Superior temporal gyrus (tissue), 1 donor: ENCODE results near the gene TNNT2.
A peak's percentile ranks its signal among the peaks of the same experiment; 100 is the strongest.

ENCODE experiments used
- DNase-seq: peaks from one replicate; pipeline ENCODE4 v3.0.0-alpha.2; 2016; ENCODE audit errors: extremely low spot score

The TNNT2 gene

GRCh38 chr1:201356701-201357100 is 20.8 kb downstream of the TNNT2 start:
- no peak for DNase-seq

- DNase-seq: no peak
Measured at GRCh38 chr1:201356236-201356635, 21.2 kb downstream of the TNNT2 start.

GRCh38 chr1:201355471-201355870 is 22.0 kb downstream of the TNNT2 start:
- DNase-seq: no peak

- DNase-seq: no peak
Measured at GRCh38 chr1:201354901-201355295, 22.6 kb downstream of the TNNT2 start.

GRCh38 chr1:201354151-201354900 is 23.2 kb downstream of the TNNT2 start:
- DNase-seq: no peak

- DNase-seq: no peak
Measured at GRCh38 chr1:201353186-201353940, 24.1 kb downstream of the TNNT2 start.

GRCh38 chr1:201351617-201352016 is 25.9 kb downstream of the TNNT2 start:
- DNase-seq: no peak

- no peak for DNase-seq
Measured at GRCh38 chr1:201350884-201351283, 26.6 kb downstream of the TNNT2 start.

GRCh38 chr1:201350361-201350725 is 27.1 kb downstream of the TNNT2 start:
- DNase-seq: no peak

- no peak for DNase-seq
Measured at GRCh38 chr1:201349092-201349491, 28.4 kb downstream of the TNNT2 start.

- peak; percentile 24 for DNase-seq
Measured at GRCh38 chr1:201348211-201348566, 29.3 kb downstream of the TNNT2 start.

- no peak for DNase-seq
Measured at GRCh38 chr1:201347498-201348210, 29.8 kb downstream of the TNNT2 start.

- DNase-seq: no peak
Measured at GRCh38 chr1:201346987-201347386, 30.5 kb downstream of the TNNT2 start.

- peak; percentile 40 for DNase-seq
Measured at GRCh38 chr1:201346337-201346939, 31.0 kb downstream of the TNNT2 start.

GRCh38 chr1:201345081-201345355 is 32.5 kb downstream of the TNNT2 start:
- no peak for DNase-seq

- DNase-seq: no peak
Measured at GRCh38 chr1:201344206-201345080, 33.0 kb downstream of the TNNT2 start.

- DNase-seq: no peak
Measured at GRCh38 chr1:201341377-201341776, 36.1 kb downstream of the TNNT2 start.

GRCh38 chr1:201336711-201337450 is 40.6 kb downstream of the TNNT2 start:
- no peak for DNase-seq

- no peak for DNase-seq
Measured at GRCh38 chr1:201335901-201336300, 41.6 kb downstream of the TNNT2 start.

- no peak for DNase-seq
Measured at GRCh38 chr1:201335174-201335870, 42.2 kb downstream of the TNNT2 start.
